ENCODE data around the gene PIGU.
"Not testable (repeated sequence)": the region's sequence is repeated elsewhere in the genome, so short reads cannot be mapped to it uniquely, and the experiment has no call there.

The PIGU gene

GRCh38 chr20:34706302-34706875 is 29.5 kb upstream of the PIGU start:
- no peak for DNase-seq

GRCh38 chr20:34705397-34706301 is 28.8 kb upstream of the PIGU start:
- DNase-seq: no peak

- no peak for DNase-seq
These were observed 28.1 kb upstream of the PIGU start for GRCh38 chr20:34705008-34705396.

- DNase-seq: peak; percentile 80
These were observed 27.5 kb upstream of the PIGU start, which contains the start of gene TP53INP2 for GRCh38 chr20:34704177-34705007. TSS of gene TP53INP2 (plus strand) at chr20:34704344. CDS start at chr20:34708740, 4,396 bp downstream.

GRCh38 chr20:34703424-34704176 is 26.7 kb upstream of the PIGU start:
- no peak for DNase-seq

- DNase-seq: no peak
These were observed 26.1 kb upstream of the PIGU start for GRCh38 chr20:34703061-34703423.

GRCh38 chr20:34701405-34702085 is 24.7 kb upstream of the PIGU start:
- DNase-seq: no peak

- no peak for DNase-seq
These were observed 16.5 kb upstream of the PIGU start for GRCh38 chr20:34693414-34693813.

GRCh38 chr20:34691838-34692237 is 14.9 kb upstream of the PIGU start:
- DNase-seq: no peak

GRCh38 chr20:34689486-34689885 is 12.6 kb upstream of the PIGU start:
- no peak for DNase-seq

GRCh38 chr20:34683667-34684066 is 6.8 kb upstream of the PIGU start:
- no peak for DNase-seq

GRCh38 chr20:34680586-34681175 is 3.8 kb upstream of the PIGU start:
- DNase-seq: no peak

- no peak for DNase-seq
These were observed 775 bp downstream of the PIGU start for GRCh38 chr20:34675993-34676641.

GRCh38 chr20:34675561-34675960 is 1.3 kb downstream of the PIGU start:
- DNase-seq: no peak

- no peak for DNase-seq
These were observed 3.5 kb downstream of the PIGU start for GRCh38 chr20:34673412-34673811.

GRCh38 chr20:34669094-34669493 is 7.8 kb downstream of the PIGU start:
- no peak for DNase-seq

- DNase-seq: not testable (repeated sequence)
These were observed 12.1 kb downstream of the PIGU start for GRCh38 chr20:34664751-34665150.

- DNase-seq: no peak
These were observed 13.5 kb downstream of the PIGU start for GRCh38 chr20:34663213-34663943.

- peak; percentile 4 for DNase-seq
These were observed 15.1 kb downstream of the PIGU start for GRCh38 chr20:34661811-34662210.

- DNase-seq: not testable (repeated sequence)
These were observed 18.2 kb downstream of the PIGU start for GRCh38 chr20:34658654-34659053.
